ENCODE measurements around the gene PCCA. TPM values are rescaled to one million over a fixed set of nuclear protein-coding genes. Genes with fewer than 3 reads are reported as not detected.
A peak's percentile ranks its signal among the peaks of the same experiment; 100 is the strongest.

Gene PCCA
- total RNA-seq, 1 experiment from 2014 or later = 52.8 TPM

- Mint-ChIP-seq H3K4me1 (peaks cover 17% of the 10 kb centered on the region), H3K27ac (0 out of 2 replicates have a peak overlapping the region, but pooled peaks have one; percentile 67), H3K9me3 (no peaks in the 10 kb centered on the region), H3K4me3 (no peak overlapping the region), H3K27me3 (ENCODE audit: low read depth) (no peaks in the 10 kb centered on the region), H3K36me3 (no peaks in the 10 kb centered on the region)
- CTCF ChIA-PET = no interaction called here
- POLR2A ChIA-PET = no interaction called here
- ATAC-seq (no peak), DNase-seq (ENCODE audit: low spot score) (no peak)
- TF ChIP-seq ATF3 (CRISPR knock-in tag; conservative IDR thresholded peaks at IDR 0.05) (no peak), FOXP1 (CRISPR knock-in tag; IDR thresholded peaks at IDR 0.05; ENCODE audit: borderline replicate concordance) (no peak), ZNF219 (CRISPR knock-in tag; IDR thresholded peaks at IDR 0.05; ENCODE audit: borderline replicate concordance) (no peak), ARID4B (CRISPR knock-in tag; IDR thresholded peaks at IDR 0.05; ENCODE audit: borderline replicate concordance) (no peak), NFATC4 (CRISPR knock-in tag; IDR thresholded peaks at IDR 0.05) (no peak), TCF7 (CRISPR knock-in tag; IDR thresholded peaks at IDR 0.05; ENCODE audit: low read depth) (no peak), CTCF (IDR thresholded peaks at IDR 0.05) (no peak), ZNF281 (CRISPR knock-in tag; IDR thresholded peaks at IDR 0.05) (no peak), ETV6 (CRISPR knock-in tag; IDR thresholded peaks at IDR 0.05) (no peak), E2F4 (CRISPR knock-in tag; IDR thresholded peaks at IDR 0.05; ENCODE audit: borderline replicate concordance, low read depth) (no peak), TP53 (CRISPR knock-in tag; IDR thresholded peaks at IDR 0.05) (no peak), E2F5 (CRISPR knock-in tag; IDR thresholded peaks at IDR 0.05) (no peak), NR2C2 (CRISPR knock-in tag; IDR thresholded peaks at IDR 0.05) (no peak), ZNF425 (CRISPR knock-in tag; conservative IDR thresholded peaks at IDR 0.05) (no peak), ZBTB21 (CRISPR knock-in tag; IDR thresholded peaks at IDR 0.05; ENCODE audit: borderline replicate concordance) (no peak), MLX (CRISPR knock-in tag; IDR thresholded peaks at IDR 0.05) (no peak), IRF1 (CRISPR knock-in tag; IDR thresholded peaks at IDR 0.05) (no peak), ZNF423 (CRISPR knock-in tag; IDR thresholded peaks at IDR 0.05) (no peak), CDX4 (CRISPR knock-in tag; IDR thresholded peaks at IDR 0.05; ENCODE audit: borderline replicate concordance) (no peak), ELF4 (CRISPR knock-in tag; IDR thresholded peaks at IDR 0.05; ENCODE audit: low read depth) (no peak)
Observed at GRCh38 chr13:100537951-100538462, 449.1 kb downstream of the PCCA start.
